ENCODE data around the gene MTOR.
"Not testable (repeated sequence)": the region's sequence is repeated elsewhere in the genome, so short reads cannot be mapped to it uniquely, and the experiment has no call there.

MTOR gene

GRCh38 chr1:11129649-11130390 lies 132.5 kb downstream of the MTOR start:
- DNase-seq: no peak
- H3K4me3 Mint-ChIP-seq: no peak overlapping the region
- H3K27me3 Mint-ChIP-seq: no peaks in the 10 kb centered on the region
- ATAC-seq (replicated peaks): no peak
- H3K4me1 Mint-ChIP-seq: no peaks in the 10 kb centered on the region
- H3K36me3 Mint-ChIP-seq: peaks cover 44 to 61% of the 10 kb centered on the region in 2 donors
- no peaks in the 10 kb centered on the region for H3K9me3 Mint-ChIP-seq
- H3K27ac Mint-ChIP-seq: no peak overlapping the region

DNA sequence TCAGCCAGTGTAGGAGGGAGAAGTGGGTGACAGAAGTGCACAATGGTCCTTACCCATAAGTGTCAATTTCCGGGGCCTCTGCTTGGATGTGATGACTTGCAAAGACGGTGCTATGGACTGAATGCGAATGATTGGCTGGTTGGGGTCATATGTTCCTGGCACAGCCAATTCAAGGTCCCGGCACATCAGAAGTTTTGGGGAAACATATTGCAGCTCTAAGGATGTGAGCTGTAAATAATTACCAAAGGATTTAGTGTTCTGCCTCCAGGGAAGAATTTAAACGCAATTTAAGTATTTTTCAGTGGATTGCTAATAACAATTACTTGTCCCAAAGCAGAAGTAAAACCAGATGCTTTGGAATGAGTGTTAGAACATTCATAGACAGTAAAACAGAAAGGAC lies 135.8 kb downstream of the MTOR start:
- Mint-ChIP-seq H3K9me3 (no peaks in the 10 kb centered on the region), H3K4me1 (no peaks in the 10 kb centered on the region), H3K36me3 (peaks cover 40 to 61% of the 10 kb centered on the region in 2 donors), H3K27ac (no peak overlapping the region), H3K27me3 (no peaks in the 10 kb centered on the region), H3K4me3 (no peak overlapping the region)
- DNase-seq (no peak), ATAC-seq (replicated peaks) (no peak)

DNA sequence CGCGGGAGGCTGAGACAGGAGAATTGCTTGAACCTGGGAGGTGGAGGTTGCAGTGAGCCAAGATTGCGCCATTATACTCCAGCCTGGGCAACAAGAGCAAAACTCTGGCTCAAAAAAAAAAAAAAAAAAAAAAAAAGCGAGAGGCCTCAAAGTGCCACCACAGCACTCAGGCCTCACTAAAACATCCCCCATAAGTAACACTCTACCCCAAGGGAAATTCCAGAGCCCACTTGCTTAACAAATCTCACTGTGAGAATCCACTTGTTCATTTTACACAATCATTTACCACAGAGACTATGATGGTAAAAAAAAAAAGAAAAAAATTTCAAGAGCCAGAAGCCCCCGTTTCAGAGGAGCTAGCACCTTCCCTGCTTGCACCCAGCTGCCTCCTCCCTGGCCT lies 136.4 kb downstream of the MTOR start:
- Mint-ChIP-seq H3K4me1 (no peaks in the 10 kb centered on the region), H3K27ac (no peak overlapping the region), H3K27me3 (no peaks in the 10 kb centered on the region), H3K9me3 (no peaks in the 10 kb centered on the region), H3K4me3 (no peak overlapping the region), H3K36me3 (peaks cover 44 to 61% of the 10 kb centered on the region in 2 donors)
- ATAC-seq (replicated peaks) (no peak), DNase-seq (no peak)

DNA sequence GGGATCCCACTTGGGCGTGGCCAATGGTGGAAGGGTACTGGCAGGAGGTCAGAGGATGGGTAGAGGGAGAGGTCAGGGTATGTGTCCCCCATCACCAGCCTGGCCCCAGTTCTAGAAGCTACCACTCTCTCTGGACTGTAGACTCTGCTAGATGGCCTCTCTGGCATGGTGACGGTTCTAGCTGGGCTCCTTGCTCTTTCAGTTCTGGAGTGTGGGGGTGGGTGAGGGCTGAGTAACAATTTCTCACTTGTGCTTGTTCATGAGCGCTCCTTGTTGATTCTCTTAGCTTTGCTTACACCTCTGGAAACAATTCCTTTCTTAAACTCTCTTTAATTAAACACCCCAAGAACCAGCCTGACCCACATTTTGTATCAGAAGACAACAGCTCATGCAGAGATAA lies 137.4 kb downstream of the MTOR start:
- no peaks in the 10 kb centered on the region for H3K27me3 Mint-ChIP-seq
- ATAC-seq (replicated peaks): no peak
- H3K4me3 Mint-ChIP-seq: no peak overlapping the region
- H3K27ac Mint-ChIP-seq: no peak overlapping the region
- no peaks in the 10 kb centered on the region for H3K4me1 Mint-ChIP-seq
- peaks cover 44 to 54% of the 10 kb centered on the region in 2 donors for H3K36me3 Mint-ChIP-seq
- H3K9me3 Mint-ChIP-seq: no peaks in the 10 kb centered on the region
- DNase-seq: no peak

DNA sequence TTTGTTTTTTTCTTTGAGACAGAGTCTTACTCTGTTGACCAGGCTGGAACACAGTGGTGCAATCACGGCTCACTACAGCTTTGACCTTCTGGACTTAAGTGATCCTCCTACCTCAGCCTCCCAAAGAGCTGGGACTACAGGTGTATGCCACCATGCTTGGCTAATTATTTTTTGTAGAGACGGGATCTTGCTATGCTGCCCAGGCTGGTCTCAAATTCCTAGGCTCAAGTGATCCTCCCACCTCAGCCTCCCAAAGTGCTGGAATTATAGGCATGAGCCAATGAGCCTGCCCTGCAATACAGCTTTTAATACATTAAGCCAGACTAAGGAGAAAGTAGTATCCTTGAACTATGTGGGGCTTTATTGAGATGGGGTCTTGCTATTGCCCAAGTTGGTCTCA lies 146.0 kb downstream of the MTOR start:
- Mint-ChIP-seq H3K4me3 (no peak overlapping the region), H3K27me3 (no peaks in the 10 kb centered on the region), H3K4me1 (peaks cover 0 to 2% of the 10 kb centered on the region in 2 donors), H3K27ac (no peak overlapping the region), H3K36me3 (peaks cover 41 to 54% of the 10 kb centered on the region in 2 donors), H3K9me3 (no peaks in the 10 kb centered on the region)
- DNase-seq (no peak), ATAC-seq (replicated peaks) (no peak)

- H3K4me3 Mint-ChIP-seq: no peak overlapping the region
- H3K4me1 Mint-ChIP-seq: peaks cover 0 to 2% of the 10 kb centered on the region in 2 donors
- H3K9me3 Mint-ChIP-seq: no peaks in the 10 kb centered on the region
- H3K27ac Mint-ChIP-seq: no peak overlapping the region
- peaks cover 39 to 51% of the 10 kb centered on the region in 2 donors for H3K36me3 Mint-ChIP-seq
- ATAC-seq (replicated peaks) (no peak), DNase-seq (no peak)
- H3K27me3 Mint-ChIP-seq: no peaks in the 10 kb centered on the region
These were observed 147.4 kb downstream of the MTOR start for GRCh38 chr1:11114966-11115365.

DNA sequence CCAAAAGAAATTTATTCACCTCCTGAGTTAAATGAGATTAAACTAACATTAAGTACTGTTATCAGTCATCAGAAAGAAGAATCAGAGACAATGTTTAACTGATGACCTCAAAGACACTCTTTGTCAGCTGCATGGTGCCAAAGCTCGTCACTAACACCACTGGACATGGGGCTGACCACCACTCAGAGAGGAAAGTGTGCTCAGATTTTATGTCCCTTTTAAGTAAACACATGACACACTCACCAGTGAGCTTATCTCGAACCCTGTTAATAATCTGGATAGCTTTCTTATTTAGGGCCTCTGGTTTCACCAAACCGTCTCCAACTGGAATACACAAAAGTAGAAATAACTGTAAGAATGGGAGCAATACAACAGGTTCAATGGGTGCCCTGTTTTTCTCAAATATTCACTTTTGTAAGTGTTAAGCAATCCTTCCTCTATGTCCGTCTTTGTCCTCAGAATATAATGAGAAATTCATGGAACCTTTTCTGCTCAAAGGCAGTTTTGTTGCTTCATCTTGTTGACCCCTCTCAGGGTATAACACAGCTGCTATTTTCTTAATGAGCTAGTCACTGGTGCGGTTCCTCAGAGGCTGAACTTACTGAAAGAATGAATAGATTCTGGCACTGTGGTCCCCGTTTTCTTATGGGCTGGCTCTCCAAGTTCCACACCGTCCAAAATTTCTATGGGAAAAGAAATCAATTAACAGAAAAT lies 153.1 kb downstream of the MTOR start:
- no peaks in the 10 kb centered on the region for H3K27me3 Mint-ChIP-seq
- no peak overlapping the region for H3K4me3 Mint-ChIP-seq
- H3K9me3 Mint-ChIP-seq: no peaks in the 10 kb centered on the region
- ATAC-seq (replicated peaks): no peak
- H3K4me1 Mint-ChIP-seq: peaks cover 0 to under 1% of the 10 kb centered on the region in 2 donors
- H3K36me3 Mint-ChIP-seq: peaks cover 44 to 60% of the 10 kb centered on the region in 2 donors
- DNase-seq: no peak
- no peak overlapping the region for H3K27ac Mint-ChIP-seq

GRCh38 chr1:11107599-11107998 lies 154.8 kb downstream of the MTOR start:
- ATAC-seq (replicated peaks) (no peak), DNase-seq (no peak)
- H3K27ac Mint-ChIP-seq: no peak overlapping the region
- no peaks in the 10 kb centered on the region for H3K4me1 Mint-ChIP-seq
- no peaks in the 10 kb centered on the region for H3K27me3 Mint-ChIP-seq
- peaks cover 35 to 49% of the 10 kb centered on the region in 2 donors for H3K36me3 Mint-ChIP-seq
- H3K4me3 Mint-ChIP-seq: no peak overlapping the region
- H3K9me3 Mint-ChIP-seq: no peaks in the 10 kb centered on the region

- no peak for ATAC-seq (replicated peaks)
- no peak overlapping the region for H3K4me3 Mint-ChIP-seq
- no peaks in the 10 kb centered on the region for H3K9me3 Mint-ChIP-seq
- no peak for DNase-seq
- no peaks in the 10 kb centered on the region for H3K4me1 Mint-ChIP-seq
- H3K27ac Mint-ChIP-seq: no peak overlapping the region
- peaks cover 27 to 38% of the 10 kb centered on the region in 2 donors for H3K36me3 Mint-ChIP-seq
- no peaks in the 10 kb centered on the region for H3K27me3 Mint-ChIP-seq
These were observed 156.8 kb downstream of the MTOR start for GRCh38 chr1:11105586-11105985.

- DNase-seq (no peak), ATAC-seq (replicated peaks) (no peak)
- peaks cover 4 to 15% of the 10 kb centered on the region in 2 donors for H3K4me1 Mint-ChIP-seq
- H3K4me3 Mint-ChIP-seq: peak overlapping the region; percentile 2 to 3
- H3K9me3 Mint-ChIP-seq: no peaks in the 10 kb centered on the region
- peak overlapping the region; percentile 14 for H3K27ac Mint-ChIP-seq
- H3K27me3 Mint-ChIP-seq: no peaks in the 10 kb centered on the region
- H3K36me3 Mint-ChIP-seq: peaks cover 3 to 16% of the 10 kb centered on the region in 2 donors
These were observed 161.0 kb downstream of the MTOR start for GRCh38 chr1:11101347-11101746.

GRCh38 chr1:11100806-11101205 lies 161.5 kb downstream of the MTOR start:
- not testable (repeated sequence) for H3K9me3 Mint-ChIP-seq; H3K27ac Mint-ChIP-seq; H3K4me3 Mint-ChIP-seq; DNase-seq; H3K27me3 Mint-ChIP-seq; ATAC-seq (replicated peaks)
- Mint-ChIP-seq H3K4me1 (peaks cover 4 to 15% of the 10 kb centered on the region in 2 donors), H3K36me3 (peaks cover 0 to 12% of the 10 kb centered on the region in 2 donors)

DNA sequence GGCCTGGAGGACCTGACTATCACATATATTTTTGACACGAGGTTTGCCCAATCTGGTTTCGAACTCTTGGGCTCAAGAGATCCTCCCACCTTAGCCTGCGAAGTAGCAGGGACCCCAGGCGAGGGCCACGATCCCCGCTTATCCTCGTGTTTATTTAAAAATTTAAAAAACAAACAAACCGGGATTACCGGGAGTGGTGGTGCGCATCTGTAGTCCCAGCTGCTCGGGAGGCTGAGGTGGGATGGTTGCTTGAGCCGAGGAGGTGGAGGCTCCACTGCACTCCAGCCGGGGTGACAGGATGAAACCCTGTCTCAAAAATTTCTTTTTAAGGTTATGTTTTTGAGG lies 162.2 kb downstream of the MTOR start:
- no peak for DNase-seq
- no peak for ATAC-seq (replicated peaks)
- Mint-ChIP-seq H3K27ac (peak overlapping the region; percentile 98), H3K27me3 (no peaks in the 10 kb centered on the region), H3K4me3 (peak overlapping the region; percentile 93 to 96), H3K9me3 (no peaks in the 10 kb centered on the region), H3K4me1 (peaks cover 4 to 15% of the 10 kb centered on the region in 2 donors), H3K36me3 (peaks cover 4 to 8% of the 10 kb centered on the region in 2 donors)

DNA sequence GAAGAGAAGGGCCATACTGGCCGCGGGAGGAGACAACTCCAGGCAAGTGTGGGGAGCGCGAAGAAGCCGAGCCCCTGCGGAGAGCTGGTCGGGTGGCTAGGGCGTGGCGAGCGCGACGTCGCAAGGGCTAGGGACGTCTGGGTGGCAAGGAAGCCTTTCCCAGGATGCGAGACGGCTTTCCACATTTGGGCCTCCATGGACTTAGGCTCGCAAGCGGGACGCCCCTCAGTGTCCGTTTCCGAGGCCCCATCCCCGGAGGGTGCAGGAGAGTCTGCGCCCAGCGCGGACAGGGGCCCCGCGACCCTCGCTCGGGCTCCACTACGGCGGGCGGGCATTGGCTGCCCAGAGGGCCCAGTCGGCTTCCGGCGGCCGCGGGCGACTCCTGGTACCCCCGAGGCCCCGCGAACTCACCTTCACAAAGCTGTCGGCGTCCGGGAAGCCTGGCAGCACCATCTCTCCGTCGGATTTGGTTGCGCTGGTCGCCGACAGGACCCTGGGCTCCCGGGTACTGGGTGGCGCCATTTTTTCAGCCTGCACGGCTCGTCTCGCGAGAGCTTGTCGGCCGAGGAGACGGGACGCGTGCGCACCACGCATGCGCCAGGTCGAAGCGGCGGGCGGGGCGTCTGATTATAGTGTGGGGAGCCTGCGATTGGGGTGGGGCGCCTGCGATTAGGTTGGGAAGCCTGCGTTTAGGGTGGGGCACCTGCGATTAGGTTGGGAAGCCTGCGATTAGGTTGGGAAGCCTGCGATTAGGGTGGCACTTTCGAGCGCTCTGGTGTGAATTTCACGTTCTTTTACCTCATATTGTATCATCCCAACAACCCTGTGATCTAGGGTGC lies 162.8 kb downstream of the MTOR start, which contains the start of gene EXOSC10:
Gene EXOSC10, minus strand, starts transcription at position 560 of the 839 bp plus-strand sequence. Its CDS starts 38 bp downstream, at position 522.
- peaks cover 4 to 15% of the 10 kb centered on the region in 2 donors for H3K4me1 Mint-ChIP-seq
- ATAC-seq (replicated peaks) (peak; percentile 92 to 97), DNase-seq (peak; percentile 91)
- H3K4me3 Mint-ChIP-seq: peak within 1 kb of the TSS; percentile 93 to 96
- no peaks in the 10 kb centered on the region for H3K9me3 Mint-ChIP-seq
- no peaks in the 10 kb centered on the region for H3K27me3 Mint-ChIP-seq
- H3K36me3 Mint-ChIP-seq: peaks cover 5 to 7% of the 10 kb centered on the region in 2 donors
- peak within 1 kb of the TSS; percentile 98 for H3K27ac Mint-ChIP-seq

DNA sequence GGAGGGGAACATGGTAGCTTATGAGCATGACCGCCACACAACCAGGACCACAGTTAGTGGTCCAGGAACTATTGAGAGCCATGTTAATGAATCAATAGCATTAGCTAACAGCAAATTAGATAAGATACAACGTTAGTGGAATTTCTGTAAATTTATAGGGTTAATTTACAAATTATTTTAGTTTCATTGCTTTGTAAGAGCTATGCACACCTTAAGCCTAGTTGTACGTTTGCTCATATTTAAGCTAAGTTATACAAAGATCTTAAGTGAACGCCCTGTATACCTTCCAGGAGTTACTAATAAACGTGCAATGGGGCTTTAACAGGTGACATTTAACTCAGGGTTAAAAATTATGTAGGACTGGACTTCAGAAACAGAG lies 163.4 kb downstream of the MTOR start:
- H3K4me1 Mint-ChIP-seq: peaks cover 4 to 15% of the 10 kb centered on the region in 2 donors
- no peak for DNase-seq
- ATAC-seq (replicated peaks): no peak
- H3K36me3 Mint-ChIP-seq: peaks cover 7% of the 10 kb centered on the region in 2 donors
- no peaks in the 10 kb centered on the region for H3K9me3 Mint-ChIP-seq
- H3K27me3 Mint-ChIP-seq: no peaks in the 10 kb centered on the region
- H3K4me3 Mint-ChIP-seq: peak overlapping the region; percentile 93 to 96
- peak overlapping the region; percentile 98 for H3K27ac Mint-ChIP-seq
